HEK293 (cell line): ENCODE data around the gene TBC1D19.

Experiments
- CTCF ChIA-PET: fragments of 350-600 bp; formaldehyde crosslinking; extraction: SDS; loops from one replicate; lab custom pipeline; 2021; ENCODE audit warnings: antibody characterized with exemption; lab: Yijun Ruan, JAX
- POLR2A ChIA-PET: fragments of 300-600 bp; formaldehyde crosslinking; extraction: SDS; loops from one replicate; lab custom pipeline; 2020; ENCODE audit warnings: antibody characterized with exemption, inconsistent platforms; lab: Yijun Ruan, JAX
- H3K27ac ChIP-seq: fragments of 200-500 bp; sonication (Bioruptor generic); 2 replicates; pipeline ENCODE4 v1.5.1; 2014; ENCODE audit warnings: low read depth, low read length, control low read depth, inconsistent platforms; ENCODE audit errors: extremely low read depth
- H3K36me3 ChIP-seq, 2 experiments: fragments of 200-500 bp in 1 of 2; sonication (Bioruptor generic) in 1 of 2; 1 replicate in 1 of 2; 2 replicates in 1 of 2; pipeline ENCODE4 v1.5.1; 2014 to 2017; ENCODE audit warnings: inconsistent platforms in 2 of 2, low read length in 2 of 2; ENCODE audit not compliant: control insufficient read depth in 2 of 2, insufficient read depth in 1 of 2
- H3K4me1 ChIP-seq: fragments of 200-500 bp; sonication (Bioruptor generic); 2 replicates; pipeline ENCODE4 v1.5.1; 2014; ENCODE audit warnings: mild to moderate bottlenecking, low read length, inconsistent platforms; ENCODE audit not compliant: control insufficient read depth, insufficient read depth
- H3K4me3 ChIP-seq: 2 replicates; pipeline ENCODE4 v1.5.1; 2011; ENCODE audit warnings: low read depth, mild to moderate bottlenecking, control low read depth, low read length, moderate library complexity
- H3K9me3 ChIP-seq: fragments of 200-500 bp; sonication (Bioruptor generic); 2 replicates; pipeline ENCODE4 v1.5.1; 2014; ENCODE audit warnings: low read depth, low read length, inconsistent platforms; ENCODE audit not compliant: control insufficient read depth, insufficient read depth
- HOXC10 ChIP-seq: sonication (generic); formaldehyde crosslinking; IDR thresholded peaks from 2 replicates; pipeline ENCODE4 v1.8.1; 2023; ENCODE audit warnings: mild to moderate bottlenecking, missing genetic modification reagents
- MEIS1 ChIP-seq: sonication (generic); formaldehyde crosslinking; IDR thresholded peaks from 2 replicates; pipeline ENCODE4 v1.8.1; 2022; ENCODE audit warnings: missing genetic modification reagents, mild to moderate bottlenecking, borderline replicate concordance
- MYNN ChIP-seq: fragments of 450-650 bp; formaldehyde crosslinking; IDR thresholded peaks from 2 replicates; pipeline ENCODE4 v1.5.1; 2016; ENCODE audit warnings: missing biosample characterization, missing genetic modification characterization, borderline replicate concordance
- RBAK ChIP-seq: fragments of 450-650 bp; formaldehyde crosslinking; IDR thresholded peaks from 2 replicates; pipeline ENCODE4 v1.5.1; 2016; ENCODE audit warnings: missing biosample characterization, missing genetic modification characterization
- SP7 ChIP-seq: fragments of 450-650 bp; formaldehyde crosslinking; IDR thresholded peaks from 2 replicates; pipeline ENCODE4 v1.5.1; 2016; ENCODE audit warnings: missing biosample characterization, missing genetic modification characterization
- ZBTB1 ChIP-seq: fragments of 450-650 bp; formaldehyde crosslinking; IDR thresholded peaks from 2 replicates; pipeline ENCODE4 v1.5.1; 2016; ENCODE audit warnings: missing biosample characterization, missing genetic modification characterization
- ZBTB49 ChIP-seq: fragments of 450-650 bp; formaldehyde crosslinking; IDR thresholded peaks from 2 replicates; pipeline ENCODE4 v1.5.1; 2016; ENCODE audit warnings: missing biosample characterization, missing genetic modification characterization, low read depth
- ZFP41 ChIP-seq: fragments of 450-650 bp; formaldehyde crosslinking; IDR thresholded peaks from 2 replicates; pipeline ENCODE4 v1.5.1; 2016; ENCODE audit warnings: missing biosample characterization, missing genetic modification characterization, borderline replicate concordance
- ZFP69B ChIP-seq: fragments of 450-650 bp; formaldehyde crosslinking; IDR thresholded peaks from 2 replicates; pipeline ENCODE4 v1.5.1; 2016; ENCODE audit warnings: missing biosample characterization, missing genetic modification characterization
- ZNF138 ChIP-seq: fragments of 450-650 bp; formaldehyde crosslinking; IDR thresholded peaks from 2 replicates; pipeline ENCODE4 v1.5.1; 2016; ENCODE audit warnings: missing biosample characterization, missing genetic modification characterization, borderline replicate concordance
- ZNF157 ChIP-seq: fragments of 450-650 bp; formaldehyde crosslinking; IDR thresholded peaks from 2 replicates; pipeline ENCODE4 v1.5.1; 2016; ENCODE audit warnings: missing biosample characterization, missing genetic modification characterization
- ZNF202 ChIP-seq: fragments of 450-650 bp; formaldehyde crosslinking; IDR thresholded peaks from 2 replicates; pipeline ENCODE4 v1.5.1; 2016; ENCODE audit warnings: missing biosample characterization, missing genetic modification characterization, borderline replicate concordance
- ZNF23 ChIP-seq: fragments of 450-650 bp; formaldehyde crosslinking; IDR thresholded peaks from 2 replicates; pipeline ENCODE4 v1.5.1; 2016; ENCODE audit warnings: missing biosample characterization, missing genetic modification characterization, borderline replicate concordance
- ZNF239 ChIP-seq: fragments of 450-650 bp; formaldehyde crosslinking; IDR thresholded peaks from 2 replicates; pipeline ENCODE4 v1.5.1; 2016; ENCODE audit warnings: missing biosample characterization, missing genetic modification characterization
- ZNF433 ChIP-seq: fragments of 450-650 bp; formaldehyde crosslinking; IDR thresholded peaks from 2 replicates; pipeline ENCODE4 v1.5.1; 2016; ENCODE audit warnings: missing biosample characterization, missing genetic modification characterization, low read depth
- ZNF600 ChIP-seq: fragments of 450-650 bp; formaldehyde crosslinking; IDR thresholded peaks from 2 replicates; pipeline ENCODE4 v1.5.1; 2016; ENCODE audit warnings: missing biosample characterization, missing genetic modification characterization
- ZNF626 ChIP-seq: fragments of 450-650 bp; sonication (Bioruptor Pico); formaldehyde crosslinking; IDR thresholded peaks from 2 replicates; pipeline ENCODE4 v1.5.1; 2018; ENCODE audit warnings: missing biosample characterization, missing genetic modification characterization, inconsistent platforms
- ZNF645 ChIP-seq: fragments of 450-650 bp; formaldehyde crosslinking; IDR thresholded peaks from 2 replicates; pipeline ENCODE4; 2016; ENCODE audit warnings: missing biosample characterization, missing genetic modification characterization
- ZNF707 ChIP-seq: fragments of 450-650 bp; formaldehyde crosslinking; IDR thresholded peaks from 2 replicates; pipeline ENCODE4 v1.5.1; 2016; ENCODE audit warnings: missing biosample characterization, missing genetic modification characterization
- ZNF785 ChIP-seq: fragments of 450-650 bp; formaldehyde crosslinking; IDR thresholded peaks from 2 replicates; pipeline ENCODE4 v1.5.1; 2016; ENCODE audit warnings: missing biosample characterization, missing genetic modification characterization
- ZNF830 ChIP-seq: fragments of 450-650 bp; IDR thresholded peaks from 2 replicates; pipeline ENCODE4 v1.5.0; 2018; ENCODE audit warnings: missing biosample characterization, missing genetic modification characterization, low read depth, mild to moderate bottlenecking, moderate library complexity
- ZNF843 ChIP-seq: fragments of 450-650 bp; formaldehyde crosslinking; IDR thresholded peaks from 2 replicates; pipeline ENCODE4 v1.5.1; 2016; ENCODE audit warnings: missing biosample characterization, missing genetic modification characterization
- ZSCAN16 ChIP-seq: fragments of 450-650 bp; formaldehyde crosslinking; IDR thresholded peaks from 2 replicates; pipeline ENCODE4 v1.5.1; 2016; ENCODE audit warnings: missing biosample characterization, missing genetic modification characterization
- ZXDB ChIP-seq: fragments of 450-650 bp; formaldehyde crosslinking; IDR thresholded peaks from 2 replicates; pipeline ENCODE4 v1.5.1; 2016; ENCODE audit warnings: missing biosample characterization, missing genetic modification characterization
- TF ChIP-seq, protein P1 (sequence below): fragments of 450-650 bp; formaldehyde crosslinking; IDR thresholded peaks from 2 replicates; pipeline ENCODE4 v1.5.1; 2016; ENCODE audit warnings: missing biosample characterization, missing genetic modification characterization
- TF ChIP-seq, protein P2 (sequence below): fragments of 450-650 bp; formaldehyde crosslinking; IDR thresholded peaks from 2 replicates; pipeline ENCODE4 v1.5.0; 2017; ENCODE audit warnings: missing biosample characterization, missing genetic modification characterization, borderline replicate concordance
- TF ChIP-seq, protein P3 (sequence below): fragments of 450-650 bp; formaldehyde crosslinking; IDR thresholded peaks from 2 replicates; pipeline ENCODE4 v1.5.1; 2016; ENCODE audit warnings: missing biosample characterization, missing genetic modification characterization

The TBC1D19 gene

GRCh38 chr4:26785810-26786209, 201.9 kb downstream of the TBC1D19 start:
- ChIA-PET CTCF (interaction anchor here (1.0 kb wide), 1 partner anchor 38 kb away, joined by 3 read pairs; no protein-coding TSS in a partner anchor), POLR2A (no interaction called here)
- H3K9me3 ChIP-seq: no peaks in the 10 kb centered on the region
- TF ChIP-seq ZSCAN16 (tag by site-specific recombination) (no peak), ZNF785 (tag by site-specific recombination) (no peak), MYNN (tag by site-specific recombination) (no peak), ZNF843 (tag by site-specific recombination) (no peak), ZNF707 (tag by site-specific recombination) (no peak), ZNF645 (tag by site-specific recombination) (no peak), ZXDB (tag by site-specific recombination) (no peak), ZNF600 (tag by site-specific recombination) (no peak), ZNF23 (no peak), ZNF202 (tag by site-specific recombination) (no peak), ZNF433 (tag by site-specific recombination) (no peak), SP7 (tag by site-specific recombination) (no peak), RBAK (tag by site-specific recombination) (no peak), ZNF239 (tag by site-specific recombination) (no peak)
- H3K36me3 ChIP-seq: no peaks in the 10 kb centered on the region
- no peak overlapping the region for H3K4me3 ChIP-seq
- 0 out of 2 replicates have a peak, but pooled peaks cover 5% of the 10 kb centered on the region for H3K4me1 ChIP-seq
- H3K27ac ChIP-seq: no peak overlapping the region

- CTCF ChIA-PET: no interaction called here
- POLR2A ChIA-PET: no interaction called here
- H3K9me3 ChIP-seq: no peaks in the 10 kb centered on the region
- no peaks in the 10 kb centered on the region for H3K36me3 ChIP-seq
- 0 out of 2 replicates have a peak, but pooled peaks cover 5% of the 10 kb centered on the region for H3K4me1 ChIP-seq
- H3K4me3 ChIP-seq: no peak overlapping the region
- no peak overlapping the region for H3K27ac ChIP-seq
- TF ChIP-seq ZBTB1: no peak
- no peak for TF ChIP-seq ZNF626
- TF ChIP-seq ZNF138: no peak
- no peak for TF ChIP-seq HOXC10 (CRISPR knock-in tag)
- no peak for TF ChIP-seq ZNF157 (tag by site-specific recombination)
- TF ChIP-seq ZNF23: no peak
- TF ChIP-seq ZNF785 (tag by site-specific recombination): no peak
- TF ChIP-seq, protein P1, sequence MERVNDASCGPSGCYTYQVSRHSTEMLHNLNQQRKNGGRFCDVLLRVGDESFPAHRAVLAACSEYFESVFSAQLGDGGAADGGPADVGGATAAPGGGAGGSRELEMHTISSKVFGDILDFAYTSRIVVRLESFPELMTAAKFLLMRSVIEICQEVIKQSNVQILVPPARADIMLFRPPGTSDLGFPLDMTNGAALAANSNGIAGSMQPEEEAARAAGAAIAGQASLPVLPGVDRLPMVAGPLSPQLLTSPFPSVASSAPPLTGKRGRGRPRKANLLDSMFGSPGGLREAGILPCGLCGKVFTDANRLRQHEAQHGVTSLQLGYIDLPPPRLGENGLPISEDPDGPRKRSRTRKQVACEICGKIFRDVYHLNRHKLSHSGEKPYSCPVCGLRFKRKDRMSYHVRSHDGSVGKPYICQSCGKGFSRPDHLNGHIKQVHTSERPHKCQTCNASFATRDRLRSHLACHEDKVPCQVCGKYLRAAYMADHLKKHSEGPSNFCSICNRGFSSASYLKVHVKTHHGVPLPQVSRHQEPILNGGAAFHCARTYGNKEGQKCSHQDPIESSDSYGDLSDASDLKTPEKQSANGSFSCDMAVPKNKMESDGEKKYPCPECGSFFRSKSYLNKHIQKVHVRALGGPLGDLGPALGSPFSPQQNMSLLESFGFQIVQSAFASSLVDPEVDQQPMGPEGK: no peak
- TF ChIP-seq, protein P2, sequence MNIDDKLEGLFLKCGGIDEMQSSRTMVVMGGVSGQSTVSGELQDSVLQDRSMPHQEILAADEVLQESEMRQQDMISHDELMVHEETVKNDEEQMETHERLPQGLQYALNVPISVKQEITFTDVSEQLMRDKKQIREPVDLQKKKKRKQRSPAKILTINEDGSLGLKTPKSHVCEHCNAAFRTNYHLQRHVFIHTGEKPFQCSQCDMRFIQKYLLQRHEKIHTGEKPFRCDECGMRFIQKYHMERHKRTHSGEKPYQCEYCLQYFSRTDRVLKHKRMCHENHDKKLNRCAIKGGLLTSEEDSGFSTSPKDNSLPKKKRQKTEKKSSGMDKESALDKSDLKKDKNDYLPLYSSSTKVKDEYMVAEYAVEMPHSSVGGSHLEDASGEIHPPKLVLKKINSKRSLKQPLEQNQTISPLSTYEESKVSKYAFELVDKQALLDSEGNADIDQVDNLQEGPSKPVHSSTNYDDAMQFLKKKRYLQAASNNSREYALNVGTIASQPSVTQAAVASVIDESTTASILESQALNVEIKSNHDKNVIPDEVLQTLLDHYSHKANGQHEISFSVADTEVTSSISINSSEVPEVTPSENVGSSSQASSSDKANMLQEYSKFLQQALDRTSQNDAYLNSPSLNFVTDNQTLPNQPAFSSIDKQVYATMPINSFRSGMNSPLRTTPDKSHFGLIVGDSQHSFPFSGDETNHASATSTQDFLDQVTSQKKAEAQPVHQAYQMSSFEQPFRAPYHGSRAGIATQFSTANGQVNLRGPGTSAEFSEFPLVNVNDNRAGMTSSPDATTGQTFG (tag by site-specific recombination): no peak
- TF ChIP-seq ZNF830 (tag by site-specific recombination): no peak
- no peak for TF ChIP-seq MEIS1 (CRISPR knock-in tag)
- TF ChIP-seq ZNF843 (tag by site-specific recombination): no peak
- TF ChIP-seq ZFP41 (tag by site-specific recombination): no peak
- TF ChIP-seq, protein P3, sequence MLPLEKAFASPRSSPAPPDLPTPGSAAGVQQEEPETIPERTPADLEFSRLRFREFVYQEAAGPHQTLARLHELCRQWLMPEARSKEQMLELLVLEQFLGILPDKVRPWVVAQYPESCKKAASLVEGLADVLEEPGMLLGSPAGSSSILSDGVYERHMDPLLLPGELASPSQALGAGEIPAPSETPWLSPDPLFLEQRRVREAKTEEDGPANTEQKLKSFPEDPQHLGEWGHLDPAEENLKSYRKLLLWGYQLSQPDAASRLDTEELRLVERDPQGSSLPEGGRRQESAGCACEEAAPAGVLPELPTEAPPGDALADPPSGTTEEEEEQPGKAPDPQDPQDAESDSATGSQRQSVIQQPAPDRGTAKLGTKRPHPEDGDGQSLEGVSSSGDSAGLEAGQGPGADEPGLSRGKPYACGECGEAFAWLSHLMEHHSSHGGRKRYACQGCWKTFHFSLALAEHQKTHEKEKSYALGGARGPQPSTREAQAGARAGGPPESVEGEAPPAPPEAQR (tag by site-specific recombination): no peak
- TF ChIP-seq ZFP69B (tag by site-specific recombination): no peak
- TF ChIP-seq ZSCAN16 (tag by site-specific recombination): no peak
- no peak for TF ChIP-seq ZBTB49
These were observed 203.0 kb downstream of the TBC1D19 start for GRCh38 chr4:26786916-26787315.
